Hepatocyte (in vitro differentiated cells): Measurements from ENCODE around the gene HEPACAM.

ENCODE experiments used
- EZH2 ChIP-seq: fragments of 200-600 bp; sonication (generic); IDR thresholded peaks from 2 replicates; pipeline ENCODE4 v1.6.1; 2016; ENCODE audit warnings: antibody characterized with exemption, mild to moderate bottlenecking, borderline replicate concordance
- EZH2phosphoT487 ChIP-seq: fragments of 200-600 bp; sonication (generic); IDR thresholded peaks from one replicate; pipeline ENCODE4 v1.6.1; 2018; ENCODE audit warnings: antibody characterized with exemption, mild to moderate bottlenecking, low read depth, moderate library complexity; ENCODE audit not compliant: unreplicated experiment, severe bottlenecking

DNA sequence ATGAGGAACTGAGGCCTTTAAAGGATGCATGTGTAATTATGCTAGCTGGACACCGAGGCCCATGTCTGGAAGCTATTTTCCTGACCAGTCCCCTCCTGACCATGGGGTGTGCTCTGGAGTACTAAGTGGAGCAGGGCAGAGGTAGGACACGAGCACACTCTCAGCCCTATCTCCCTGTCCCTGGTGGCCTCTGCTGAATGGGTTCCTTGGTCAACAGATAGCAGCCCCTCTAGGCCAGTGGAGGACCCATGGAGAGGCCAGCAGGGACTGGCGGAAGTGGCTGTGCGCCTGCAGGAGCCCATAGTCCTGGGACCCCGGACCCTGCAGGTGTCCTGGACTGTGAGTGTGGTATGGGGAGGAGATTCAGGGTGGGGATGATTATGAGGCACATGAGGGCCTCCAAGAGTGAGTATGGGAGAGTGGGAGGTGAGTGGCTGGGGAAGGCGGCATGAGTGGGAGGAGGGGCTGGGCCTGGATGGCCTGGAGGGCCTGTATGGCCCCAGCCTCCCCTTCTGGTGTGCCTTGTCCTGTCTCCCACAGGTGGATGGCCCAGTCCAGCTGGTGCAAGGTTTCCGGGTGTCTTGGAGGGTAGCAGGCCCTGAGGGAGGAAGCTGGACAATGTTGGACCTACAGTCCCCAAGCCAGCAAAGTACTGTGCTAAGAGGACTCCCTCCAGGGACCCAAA lies 61.1 kb downstream of the HEPACAM start:
- TF ChIP-seq EZH2, result no peak
- no peak for TF ChIP-seq EZH2phosphoT487
